HepG2 (cell line): Measurements from ENCODE around the gene ARHGEF38. TPM values are rescaled to one million over a fixed set of nuclear protein-coding genes. Genes with fewer than 3 reads are reported as not detected.
A peak's percentile ranks its signal among the peaks of the same experiment; 100 is the strongest.

Experiments
- ATF1 ChIP-seq: IDR thresholded peaks from 2 replicates; pipeline ENCODE4 v1.6.1; 2016; ENCODE audit warnings: mild to moderate bottlenecking, control low read depth
- FOXK1 ChIP-seq: sonication (generic); formaldehyde crosslinking; IDR thresholded peaks from 2 replicates; pipeline ENCODE4 v1.4.0; 2020; ENCODE audit warnings: low read depth, missing genetic modification reagents, borderline replicate concordance
- FOXP1 ChIP-seq, 2 experiments: fragments of 450-650 bp in 1 of 2; IDR thresholded peaks; 2 replicates each; pipeline ENCODE4 v1.6.1; 2017 to 2018; ENCODE audit warnings: antibody characterized with exemption in 1 of 2
- GABPB1 ChIP-seq: IDR thresholded peaks from 2 replicates; pipeline ENCODE4 v1.6.1; 2016; ENCODE audit warnings: mild to moderate bottlenecking, missing genetic modification reagents, moderate library complexity, missing compliant biosample characterization
- HNRNPL ChIP-seq: fragments of 200-400 bp; formaldehyde crosslinking; IDR thresholded peaks from 2 replicates; pipeline ENCODE4 v1.6.1; 2017; ENCODE audit warnings: mild to moderate bottlenecking, low read depth, low read length
- KLF15 ChIP-seq: sonication (generic); formaldehyde crosslinking; IDR thresholded peaks from 2 replicates; pipeline ENCODE4 v1.8.1; 2023; ENCODE audit warnings: borderline replicate concordance, mild to moderate bottlenecking, inconsistent platforms, missing genetic modification reagents, mixed read lengths
- KLF9 ChIP-seq: IDR thresholded peaks from 2 replicates; pipeline ENCODE4 v1.6.1; 2016; ENCODE audit warnings: low read depth
- ZBTB38 ChIP-seq: sonication (generic); formaldehyde crosslinking; IDR thresholded peaks from 2 replicates; pipeline ENCODE4 v1.5.1; 2020; ENCODE audit warnings: mild to moderate bottlenecking, missing genetic modification reagents
- ZNF10 ChIP-seq: sonication (generic); formaldehyde crosslinking; IDR thresholded peaks from 2 replicates; pipeline ENCODE4 v1.4.0; 2020; ENCODE audit warnings: mild to moderate bottlenecking, low read depth, missing genetic modification reagents, borderline replicate concordance
- ZNF143 ChIP-seq: sonication (generic); formaldehyde crosslinking; IDR thresholded peaks from 2 replicates; pipeline ENCODE4 v1.4.0; 2020; ENCODE audit warnings: missing genetic modification reagents
- ZNF20 ChIP-seq: sonication (generic); formaldehyde crosslinking; IDR thresholded peaks from 2 replicates; pipeline ENCODE4 v1.4.0; 2020; ENCODE audit warnings: mild to moderate bottlenecking, moderate library complexity, missing genetic modification reagents
- ZNF24 ChIP-seq: fragments of 450-650 bp; IDR thresholded peaks from 2 replicates; pipeline ENCODE4 v1.6.1; 2017; ENCODE audit warnings: antibody characterized with exemption, mild to moderate bottlenecking
- ZNF251 ChIP-seq: sonication (generic); formaldehyde crosslinking; IDR thresholded peaks from 2 replicates; pipeline ENCODE4 v1.9.0; 2021; ENCODE audit warnings: mild to moderate bottlenecking, missing genetic modification reagents
- ZNF746 ChIP-seq: sonication (generic); formaldehyde crosslinking; IDR thresholded peaks from 2 replicates; pipeline ENCODE4 v1.8.0; 2022; ENCODE audit warnings: mild to moderate bottlenecking, missing genetic modification reagents
- ZNF747 ChIP-seq: sonication (generic); formaldehyde crosslinking; IDR thresholded peaks from 2 replicates; pipeline ENCODE4 v1.8.1; 2023; ENCODE audit warnings: missing genetic modification reagents, mild to moderate bottlenecking, borderline replicate concordance
- ZNF766 ChIP-seq: sonication (generic); formaldehyde crosslinking; IDR thresholded peaks from 2 replicates; pipeline ENCODE4 v1.5.0; 2020; ENCODE audit warnings: missing genetic modification reagents, borderline replicate concordance
- ZNF776 ChIP-seq: sonication (generic); formaldehyde crosslinking; IDR thresholded peaks from 2 replicates; pipeline ENCODE4 v1.4.0; 2020; ENCODE audit warnings: mild to moderate bottlenecking, missing genetic modification reagents
- polyA plus RNA-seq, 8 experiments: library from polyadenylated mRNA; depleted of rRNA in 3 of 8; stranded (reverse) in 7 of 8; unstranded in 1 of 8; fragments of >200 nt; fragmentation: Illumina TruSeq in 4 of 8; extraction: Trizol in 4 of 8; gene quantifications; 2 replicates each; pipeline versions ENCODE4 v1.2.1 to v1.2.3, GENCODE V29; 2011 to 2016; ENCODE audit warnings: low read depth in 4 of 8, missing spikeins in 1 of 8, mixed read lengths in 1 of 8; ENCODE audit not compliant: insufficient read depth in 1 of 8
- total RNA-seq, 5 experiments: library from RNA; depleted of rRNA; stranded (reverse); fragments of >200 nt; fragmentation: Illumina TruSeq; extraction: Trizol; gene quantifications; 2 replicates each; pipeline ENCODE4 v1.2.3, GENCODE V29; 2016; ENCODE audit warnings: low read depth in 1 of 5
- TF ChIP-seq, protein P1 (sequence below): sonication (generic); formaldehyde crosslinking; IDR thresholded peaks from 2 replicates; pipeline ENCODE4 v1.4.0; 2020; ENCODE audit warnings: mild to moderate bottlenecking, missing genetic modification reagents
- TF ChIP-seq, protein P2 (sequence below): sonication (generic); formaldehyde crosslinking; IDR thresholded peaks from 2 replicates; pipeline ENCODE4 v1.8.1; 2023; ENCODE audit warnings: mild to moderate bottlenecking, inconsistent platforms, moderate library complexity, missing genetic modification reagents, borderline replicate concordance
- TF ChIP-seq, protein P3 (sequence below): sonication (generic); formaldehyde crosslinking; IDR thresholded peaks from 2 replicates; pipeline ENCODE4 v1.4.0; 2020; ENCODE audit warnings: missing genetic modification reagents, borderline replicate concordance

The ARHGEF38 gene
- total and polyA plus RNA-seq, 2 of the 13 experiments (the other 11 are each of a cell fraction or from before 2014, with no cell fraction given) = not detected

DNA sequence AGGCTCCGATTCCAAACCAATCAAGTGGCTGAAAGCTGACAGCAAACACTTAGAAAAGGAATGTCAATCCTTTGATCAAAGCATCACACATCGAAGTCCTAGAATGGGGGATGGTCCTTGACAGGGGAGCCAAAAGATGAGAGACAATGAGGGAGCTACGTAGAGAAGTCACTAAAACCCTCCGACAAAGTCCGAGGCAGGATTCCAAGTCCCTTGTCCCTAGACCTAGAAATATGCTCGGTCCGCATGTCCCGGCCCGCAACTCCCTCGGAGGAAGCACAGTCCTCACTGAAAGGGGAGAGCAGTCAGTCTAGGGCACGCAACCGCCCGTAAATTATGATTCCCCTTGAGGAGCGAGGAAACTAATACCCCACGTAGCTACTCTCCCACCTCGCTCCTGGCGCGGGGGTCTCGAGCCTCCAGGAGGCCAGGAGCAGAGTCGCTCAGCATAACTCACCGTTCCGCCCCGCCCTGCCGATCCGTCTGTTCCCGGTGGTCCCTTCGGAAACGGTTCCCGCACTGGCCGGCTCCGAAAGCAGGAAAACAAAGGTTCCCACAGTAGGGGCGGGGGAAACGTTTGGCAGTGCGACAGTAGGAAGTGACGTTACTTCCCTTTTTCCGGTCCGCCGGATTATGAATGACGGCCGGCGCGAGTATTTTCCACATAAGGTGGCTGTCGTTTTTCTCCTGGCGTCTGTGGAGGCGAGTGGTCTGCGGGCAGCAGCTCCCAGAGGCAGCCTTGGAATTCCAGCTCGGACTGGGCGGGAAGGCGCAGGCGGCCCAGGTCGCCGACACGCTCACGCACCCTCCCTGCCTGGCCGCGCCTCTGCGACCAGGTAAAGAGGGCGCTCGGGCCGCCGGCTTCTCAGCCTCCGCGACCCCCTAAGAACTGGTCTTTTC, 156.0 kb downstream of the ARHGEF38 start, which contains the start of the genes GSTCD and INTS12 (continued):
- TF ChIP-seq, protein P1, sequence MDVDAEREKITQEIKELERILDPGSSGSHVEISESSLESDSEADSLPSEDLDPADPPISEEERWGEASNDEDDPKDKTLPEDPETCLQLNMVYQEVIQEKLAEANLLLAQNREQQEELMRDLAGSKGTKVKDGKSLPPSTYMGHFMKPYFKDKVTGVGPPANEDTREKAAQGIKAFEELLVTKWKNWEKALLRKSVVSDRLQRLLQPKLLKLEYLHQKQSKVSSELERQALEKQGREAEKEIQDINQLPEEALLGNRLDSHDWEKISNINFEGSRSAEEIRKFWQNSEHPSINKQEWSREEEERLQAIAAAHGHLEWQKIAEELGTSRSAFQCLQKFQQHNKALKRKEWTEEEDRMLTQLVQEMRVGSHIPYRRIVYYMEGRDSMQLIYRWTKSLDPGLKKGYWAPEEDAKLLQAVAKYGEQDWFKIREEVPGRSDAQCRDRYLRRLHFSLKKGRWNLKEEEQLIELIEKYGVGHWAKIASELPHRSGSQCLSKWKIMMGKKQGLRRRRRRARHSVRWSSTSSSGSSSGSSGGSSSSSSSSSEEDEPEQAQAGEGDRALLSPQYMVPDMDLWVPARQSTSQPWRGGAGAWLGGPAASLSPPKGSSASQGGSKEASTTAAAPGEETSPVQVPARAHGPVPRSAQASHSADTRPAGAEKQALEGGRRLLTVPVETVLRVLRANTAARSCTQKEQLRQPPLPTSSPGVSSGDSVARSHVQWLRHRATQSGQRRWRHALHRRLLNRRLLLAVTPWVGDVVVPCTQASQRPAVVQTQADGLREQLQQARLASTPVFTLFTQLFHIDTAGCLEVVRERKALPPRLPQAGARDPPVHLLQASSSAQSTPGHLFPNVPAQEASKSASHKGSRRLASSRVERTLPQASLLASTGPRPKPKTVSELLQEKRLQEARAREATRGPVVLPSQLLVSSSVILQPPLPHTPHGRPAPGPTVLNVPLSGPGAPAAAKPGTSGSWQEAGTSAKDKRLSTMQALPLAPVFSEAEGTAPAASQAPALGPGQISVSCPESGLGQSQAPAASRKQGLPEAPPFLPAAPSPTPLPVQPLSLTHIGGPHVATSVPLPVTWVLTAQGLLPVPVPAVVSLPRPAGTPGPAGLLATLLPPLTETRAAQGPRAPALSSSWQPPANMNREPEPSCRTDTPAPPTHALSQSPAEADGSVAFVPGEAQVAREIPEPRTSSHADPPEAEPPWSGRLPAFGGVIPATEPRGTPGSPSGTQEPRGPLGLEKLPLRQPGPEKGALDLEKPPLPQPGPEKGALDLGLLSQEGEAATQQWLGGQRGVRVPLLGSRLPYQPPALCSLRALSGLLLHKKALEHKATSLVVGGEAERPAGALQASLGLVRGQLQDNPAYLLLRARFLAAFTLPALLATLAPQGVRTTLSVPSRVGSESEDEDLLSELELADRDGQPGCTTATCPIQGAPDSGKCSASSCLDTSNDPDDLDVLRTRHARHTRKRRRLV (CRISPR knock-in tag) = peak; percentile 91
- TF ChIP-seq ZNF10 (CRISPR knock-in tag) (no peak), HNRNPL (no peak), FOXP1 (IDR thresholded peaks at IDR 0.05) (no peak), FOXP1 (CRISPR knock-in tag; IDR thresholded peaks at IDR 0.05) (peak; percentile 49; the same call in 1 of the 2 replicates), ZNF20 (no peak), ZNF143 (CRISPR knock-in tag) (peak; percentile 62), ZNF776 (CRISPR knock-in tag) (peak; percentile 95), ZNF747 (peak; percentile 95), ZNF746 (CRISPR knock-in tag) (peak; percentile 62; the same call in 1 of the 2 replicates), KLF15 (0 out of 2 replicates have a peak, but pooled peaks have one; percentile 54), ZNF251 (CRISPR knock-in tag) (no peak), GABPB1 (CRISPR knock-in tag) (peak; percentile 100), ATF1 (CRISPR knock-in tag) (peak; percentile 96), ZNF24 (peak; percentile 80), ZNF766 (CRISPR knock-in tag) (no peak), FOXK1 (CRISPR knock-in tag) (peak; percentile 96), ZBTB38 (CRISPR knock-in tag) (peak; percentile 89), KLF9 (CRISPR knock-in tag) (peak; percentile 90; the same call in 1 of the 2 replicates)
- TF ChIP-seq, protein P2, sequence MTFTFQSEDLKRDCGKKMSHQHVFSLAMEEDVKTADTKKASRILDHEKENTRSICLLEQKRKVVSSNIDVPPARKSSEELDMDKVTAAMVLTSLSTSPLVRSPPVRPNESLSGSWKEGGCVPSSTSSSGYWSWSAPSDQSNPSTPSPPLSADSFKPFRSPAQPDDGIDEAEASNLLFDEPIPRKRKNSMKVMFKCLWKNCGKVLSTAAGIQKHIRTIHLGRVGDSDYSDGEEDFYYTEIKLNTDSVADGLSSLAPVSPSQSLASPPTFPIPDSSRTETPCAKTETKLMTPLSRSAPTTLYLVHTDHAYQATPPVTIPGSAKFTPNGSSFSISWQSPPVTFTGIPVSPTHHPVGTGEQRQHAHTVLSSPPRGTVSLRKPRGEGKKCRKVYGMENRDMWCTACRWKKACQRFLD (CRISPR knock-in tag) = peak; percentile 93; the same call in 1 of the 2 replicates
- TF ChIP-seq, protein P3, sequence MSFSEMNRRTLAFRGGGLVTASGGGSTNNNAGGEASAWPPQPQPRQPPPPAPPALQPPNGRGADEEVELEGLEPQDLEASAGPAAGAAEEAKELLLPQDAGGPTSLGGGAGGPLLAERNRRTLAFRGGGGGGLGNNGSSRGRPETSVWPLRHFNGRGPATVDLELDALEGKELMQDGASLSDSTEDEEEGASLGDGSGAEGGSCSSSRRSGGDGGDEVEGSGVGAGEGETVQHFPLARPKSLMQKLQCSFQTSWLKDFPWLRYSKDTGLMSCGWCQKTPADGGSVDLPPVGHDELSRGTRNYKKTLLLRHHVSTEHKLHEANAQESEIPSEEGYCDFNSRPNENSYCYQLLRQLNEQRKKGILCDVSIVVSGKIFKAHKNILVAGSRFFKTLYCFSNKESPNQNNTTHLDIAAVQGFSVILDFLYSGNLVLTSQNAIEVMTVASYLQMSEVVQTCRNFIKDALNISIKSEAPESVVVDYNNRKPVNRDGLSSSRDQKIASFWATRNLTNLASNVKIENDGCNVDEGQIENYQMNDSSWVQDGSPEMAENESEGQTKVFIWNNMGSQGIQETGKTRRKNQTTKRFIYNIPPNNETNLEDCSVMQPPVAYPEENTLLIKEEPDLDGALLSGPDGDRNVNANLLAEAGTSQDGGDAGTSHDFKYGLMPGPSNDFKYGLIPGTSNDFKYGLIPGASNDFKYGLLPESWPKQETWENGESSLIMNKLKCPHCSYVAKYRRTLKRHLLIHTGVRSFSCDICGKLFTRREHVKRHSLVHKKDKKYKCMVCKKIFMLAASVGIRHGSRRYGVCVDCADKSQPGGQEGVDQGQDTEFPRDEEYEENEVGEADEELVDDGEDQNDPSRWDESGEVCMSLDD (CRISPR knock-in tag) = no peak
